Stimulated activated CD4-positive, alpha-beta T cell treated with anti-CD3 and anti-CD28 coated beads, TNF-alpha, amount 100 ng/mL, for 4 hours (primary cell): ENCODE data around the gene APOD.
"Not testable (repeated sequence)": the region's sequence is repeated elsewhere in the genome, so short reads cannot be mapped to it uniquely, and the experiment has no call there.

Experiments used
- DNase-seq, 3 experiments: peaks; one replicate each; pipeline ENCODE4 v3.0.0-alpha.2; 2020; ENCODE audit warnings: low read depth in 3 of 3

APOD gene

GRCh38 chr3:195583831-195584542 is at the start of gene APOD:
Gene APOD (minus strand): TSS chr3:195583940. CDS start chr3:195579461, 4,479 bp downstream.
- no peak for DNase-seq

- not testable (repeated sequence) for DNase-seq
Observed at GRCh38 chr3:195633351-195633750, 49.6 kb upstream of the APOD start.

- not testable (repeated sequence) for DNase-seq
Observed at GRCh38 chr3:195632501-195633185, 48.9 kb upstream of the APOD start.

DNA sequence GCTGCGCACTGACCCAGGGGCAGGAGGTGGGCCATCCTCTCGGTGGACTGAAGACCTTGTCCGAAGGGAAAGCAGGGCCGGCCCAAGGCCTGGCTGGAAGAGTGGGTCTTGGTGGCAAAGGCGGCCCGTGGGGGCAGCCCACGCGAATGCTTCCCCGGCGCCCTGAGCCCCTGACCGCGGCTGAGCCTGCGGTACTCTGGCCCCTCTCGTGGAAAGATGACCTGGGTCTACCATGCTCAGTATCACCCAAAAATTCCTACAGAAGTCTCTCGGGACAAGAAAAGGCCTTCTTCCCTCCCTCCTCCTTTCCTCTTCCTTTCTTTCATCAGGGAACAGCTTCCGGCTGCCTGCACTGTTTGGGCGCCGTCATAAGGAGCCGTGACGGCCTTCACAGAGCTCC is 48.3 kb upstream of the APOD start:
- not testable (repeated sequence) for DNase-seq

GRCh38 chr3:195630938-195631495 is 47.3 kb upstream of the APOD start:
- DNase-seq: not testable (repeated sequence)

- DNase-seq: not testable (repeated sequence)
Observed at GRCh38 chr3:195630086-195630917, 46.6 kb upstream of the APOD start.

DNA sequence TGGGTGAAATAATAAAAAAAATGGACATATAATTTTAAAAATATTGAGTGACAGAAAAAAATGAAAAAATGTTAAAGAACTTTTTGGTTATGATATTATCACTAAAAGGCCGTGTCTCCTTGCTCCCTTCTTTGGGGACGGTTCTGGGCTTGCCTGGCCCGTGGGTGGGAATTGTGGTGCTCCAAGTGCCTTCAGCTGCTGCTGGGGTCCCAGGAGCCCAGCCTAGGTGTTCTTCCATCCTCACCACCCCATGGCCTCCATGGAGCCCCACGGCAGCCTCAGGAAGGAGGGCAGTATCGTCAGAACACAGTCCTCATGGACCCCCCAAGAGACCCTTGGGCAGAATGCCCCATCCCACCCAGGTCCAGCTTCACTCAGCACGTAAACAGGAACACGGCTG is 45.9 kb upstream of the APOD start:
- DNase-seq: not testable (repeated sequence)

GRCh38 chr3:195628386-195628920 is 44.7 kb upstream of the APOD start:
- not testable (repeated sequence) for DNase-seq

DNA sequence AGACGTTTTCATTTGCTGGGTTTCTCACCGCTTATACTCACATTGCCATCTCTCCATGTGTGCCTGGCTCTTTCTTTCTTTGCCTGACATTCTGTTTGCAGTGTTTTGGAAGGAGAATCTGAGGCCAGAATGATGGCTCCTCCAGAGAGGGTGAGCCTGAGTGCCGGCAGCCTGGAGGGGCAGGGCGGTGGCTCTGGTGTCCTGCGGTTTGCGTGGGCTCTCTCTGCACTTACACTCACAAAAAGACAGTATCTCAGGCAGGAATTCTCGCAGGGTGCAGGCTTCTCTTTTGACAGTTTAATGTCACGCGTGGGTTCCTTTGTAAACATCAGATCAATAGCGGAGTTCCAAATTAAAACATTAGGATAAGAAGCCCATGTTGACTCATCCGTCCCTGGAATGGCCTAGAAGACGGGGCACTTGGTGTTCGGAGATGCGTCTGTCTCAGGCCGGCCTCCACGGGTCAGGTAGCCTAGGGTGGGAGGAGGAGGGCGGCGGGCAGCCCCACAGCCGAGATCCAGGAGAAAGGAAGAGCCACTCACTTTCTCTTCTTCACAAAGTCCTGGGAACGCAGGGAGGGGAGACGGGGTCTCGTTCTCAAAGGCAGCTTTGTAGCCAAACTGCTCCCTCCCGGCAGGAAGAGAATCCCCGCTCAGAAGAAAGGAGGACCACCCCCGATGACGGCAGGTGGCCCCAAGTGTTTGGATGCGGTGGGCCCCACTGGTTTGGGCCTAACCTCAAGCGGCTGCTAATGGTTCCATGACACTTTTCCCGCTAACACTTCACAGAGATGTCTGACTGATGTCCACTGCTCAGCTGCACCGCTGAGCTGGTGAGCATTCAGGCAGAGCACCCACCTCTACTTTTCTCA is 44.0 kb upstream of the APOD start:
- DNase-seq: not testable (repeated sequence)

- DNase-seq: peak in 1 of 3 experiments; percentile 21
Observed at GRCh38 chr3:195624603-195625560, 41.1 kb upstream of the APOD start.

GRCh38 chr3:195624171-195624570 is 40.4 kb upstream of the APOD start:
- not testable (repeated sequence) for DNase-seq

DNA sequence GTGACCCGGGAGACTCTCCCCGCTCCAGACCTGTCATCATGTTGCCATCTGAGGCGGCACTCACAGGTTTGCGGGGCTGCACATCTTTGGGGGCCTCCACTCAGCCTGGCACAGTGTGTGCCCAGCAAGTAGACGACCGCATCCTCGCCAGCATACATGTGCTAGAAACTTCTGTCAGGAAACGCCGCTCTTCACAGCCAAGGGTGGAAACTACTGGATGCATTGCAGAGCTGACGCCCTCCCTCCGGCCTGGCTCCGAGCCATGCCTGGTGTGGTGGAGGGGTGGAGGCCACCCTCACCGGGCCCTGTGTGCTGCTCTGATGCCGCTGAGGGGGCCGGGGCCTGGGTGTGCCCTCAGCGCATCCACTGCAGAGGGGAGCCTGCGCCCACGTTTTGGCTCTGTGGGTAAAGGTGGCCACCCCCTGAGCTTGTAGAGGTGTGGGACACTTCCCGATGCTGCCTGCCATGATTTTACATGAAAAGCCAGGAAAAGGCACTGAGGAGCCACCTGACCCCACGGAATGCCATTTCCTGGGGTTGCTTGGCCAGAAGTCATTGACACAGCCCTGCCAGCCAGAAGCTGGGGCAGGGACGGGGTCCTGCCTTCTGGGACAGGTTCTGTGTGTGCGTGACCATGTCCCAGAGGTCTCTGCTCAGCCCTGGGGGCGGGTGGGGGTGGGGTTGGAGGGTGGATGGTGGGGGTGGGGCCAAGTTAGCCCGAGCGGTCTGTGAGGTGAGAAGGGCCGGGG is 39.7 kb upstream of the APOD start:
- DNase-seq: not testable (repeated sequence)

- DNase-seq: not testable (repeated sequence)
Observed at GRCh38 chr3:195622523-195623170, 38.9 kb upstream of the APOD start.

GRCh38 chr3:195622012-195622411 is 38.3 kb upstream of the APOD start:
- DNase-seq: not testable (repeated sequence)

- not testable (repeated sequence) for DNase-seq
Observed at GRCh38 chr3:195621095-195621494, 37.4 kb upstream of the APOD start.

- DNase-seq: not testable (repeated sequence)
Observed at GRCh38 chr3:195620476-195620875, 36.7 kb upstream of the APOD start.

DNA sequence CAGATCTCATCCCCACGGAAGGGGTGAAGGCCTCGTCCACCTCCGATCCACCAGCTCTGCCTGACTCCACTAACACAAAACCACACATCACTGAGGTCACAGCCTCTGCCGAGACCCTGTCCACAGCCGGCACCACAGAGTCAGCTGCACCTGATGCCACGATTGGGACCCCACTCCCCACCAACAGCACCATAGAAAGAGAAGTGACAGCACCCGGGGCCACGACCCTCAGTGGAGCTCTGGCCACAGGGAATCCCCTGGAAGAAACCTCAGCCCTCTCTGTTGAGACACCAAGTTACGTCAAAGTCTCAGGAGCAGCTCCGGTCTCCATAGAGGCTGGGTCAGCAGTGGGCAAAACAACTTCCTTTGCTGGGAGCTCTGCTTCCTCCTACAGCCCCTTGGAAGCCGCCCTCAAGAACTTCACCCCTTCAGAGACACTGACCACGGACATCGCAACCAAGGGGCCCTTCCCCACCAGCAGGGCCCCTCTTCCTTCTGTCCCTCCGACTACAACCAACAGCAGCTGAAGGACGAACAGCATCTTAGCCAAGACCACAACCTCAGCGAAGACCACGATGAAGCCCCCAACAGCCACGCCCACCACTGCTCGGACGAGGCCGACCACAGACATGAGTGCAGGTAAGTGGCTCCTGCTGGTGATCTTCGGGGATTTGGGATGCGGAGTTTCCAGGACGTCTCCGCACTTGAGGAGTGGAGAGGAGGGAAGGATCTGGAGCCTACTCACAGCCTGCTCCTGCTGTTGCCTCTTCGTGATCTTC is 36.0 kb upstream of the APOD start:
- DNase-seq: not testable (repeated sequence)
